HAP-1 (cell line): Measurements from ENCODE around the gene RIPK4.

Source experiments
- DNase-seq, 2 experiments: peaks; one replicate each; pipeline ENCODE4 v3.0.0-alpha.2; 2016 to 2020; ENCODE audit warnings: low spot score in 2 of 2
- H3K27me3 ChIP-seq: fragments of 250-450 bp; sonication (Bioruptor Pico); 2 replicates; pipeline ENCODE4 v1.5.1; 2020; ENCODE audit warnings: low read depth, mild to moderate bottlenecking, moderate library complexity
- H3K36me3 ChIP-seq: fragments of 250-450 bp; sonication (Bioruptor Pico); replicated peaks from 2 replicates; pipeline ENCODE4 v1.5.1; 2020; ENCODE audit warnings: mild to moderate bottlenecking
- H3K4me1 ChIP-seq: fragments of 250-450 bp; sonication (Bioruptor Pico); 2 replicates; pipeline ENCODE4 v1.5.1; 2020; ENCODE audit warnings: mild to moderate bottlenecking
- H3K4me3 ChIP-seq: fragments of 250-450 bp; sonication (Bioruptor Pico); 2 replicates; pipeline ENCODE4 v1.5.1; 2020; ENCODE audit warnings: mild to moderate bottlenecking, moderate library complexity
- H3K9me3 ChIP-seq: fragments of 250-450 bp; sonication (Bioruptor Pico); 2 replicates; pipeline ENCODE4 v1.5.1; 2020; ENCODE audit warnings: mild to moderate bottlenecking, moderate library complexity
- in situ Hi-C: fragments of 300-500 bp; cut with MboI; formaldehyde crosslinking; loops from 3 replicates; pipeline ENCODE4 v1.14.3; 2020; ENCODE audit warnings: low sequenced_read_pairs, inconsistent platforms, mixed read lengths

The RIPK4 gene

GRCh38 chr21:41783476-41784180 is 16.8 kb upstream of the RIPK4 start:
- Histone ChIP-seq H3K4me3 (no peak overlapping the region), H3K27me3 (peaks cover 13% of the 10 kb centered on the region; the same call in 1 of the 2 replicates), H3K4me1 (0 out of 2 replicates have a peak, but pooled peaks cover 6% of the 10 kb centered on the region), H3K9me3 (no peaks in the 10 kb centered on the region), H3K36me3 (no peaks in the 10 kb centered on the region)
- DNase-seq = peak; percentile 17 to 76
- in situ Hi-C loops = no loop called here

GRCh38 chr21:41781050-41781410 is 14.2 kb upstream of the RIPK4 start:
- peaks cover 13% of the 10 kb centered on the region; the same call in 1 of the 2 replicates for H3K27me3 ChIP-seq
- H3K4me1 ChIP-seq = 0 out of 2 replicates have a peak, but pooled peaks cover 6% of the 10 kb centered on the region
- no peak overlapping the region for H3K4me3 ChIP-seq
- in situ Hi-C loops = no loop called here
- H3K36me3 ChIP-seq = no peaks in the 10 kb centered on the region
- no peaks in the 10 kb centered on the region for H3K9me3 ChIP-seq
- DNase-seq = no peak

GRCh38 chr21:41780337-41781049 is 13.6 kb upstream of the RIPK4 start:
- DNase-seq = no peak
- H3K27me3 ChIP-seq = peaks cover 16% of the 10 kb centered on the region
- in situ Hi-C loops = no loop called here

GRCh38 chr21:41779659-41780058 is 12.8 kb upstream of the RIPK4 start:
- Histone ChIP-seq H3K27me3 (peaks cover 24% of the 10 kb centered on the region), H3K4me1 (0 out of 2 replicates have a peak, but pooled peaks cover 6% of the 10 kb centered on the region), H3K9me3 (no peaks in the 10 kb centered on the region), H3K4me3 (no peak overlapping the region), H3K36me3 (no peaks in the 10 kb centered on the region)
- no peak for DNase-seq
- in situ Hi-C loops = no loop called here

More at GRCh38 chr21:41780337-41781049, 13.6 kb upstream of the RIPK4 start:
- no peaks in the 10 kb centered on the region for H3K36me3 ChIP-seq
- H3K4me1 ChIP-seq = 0 out of 2 replicates have a peak, but pooled peaks cover 6% of the 10 kb centered on the region
- H3K9me3 ChIP-seq = no peaks in the 10 kb centered on the region
- H3K4me3 ChIP-seq = no peak overlapping the region

GRCh38 chr21:41778930-41779600 is 12.2 kb upstream of the RIPK4 start:
- in situ Hi-C loops = no loop called here
- Histone ChIP-seq H3K27me3 (peaks cover 28% of the 10 kb centered on the region), H3K4me3 (no peak overlapping the region), H3K4me1 (0 out of 2 replicates have a peak, but pooled peaks cover 6% of the 10 kb centered on the region), H3K36me3 (no peaks in the 10 kb centered on the region), H3K9me3 (no peaks in the 10 kb centered on the region)
- no peak for DNase-seq

- Histone ChIP-seq H3K9me3 (no peaks in the 10 kb centered on the region), H3K4me3 (no peak overlapping the region), H3K27me3 (peaks cover 36% of the 10 kb centered on the region), H3K4me1 (0 out of 2 replicates have a peak, but pooled peaks cover under 1% of the 10 kb centered on the region), H3K36me3 (no peaks in the 10 kb centered on the region)
- peak; percentile 57 to 88 for DNase-seq
- in situ Hi-C loops = no loop called here
Measured at GRCh38 chr21:41777951-41778815, 11.3 kb upstream of the RIPK4 start.

GRCh38 chr21:41776778-41777177 is 9.9 kb upstream of the RIPK4 start:
- no peak overlapping the region for H3K4me3 ChIP-seq
- H3K36me3 ChIP-seq = no peaks in the 10 kb centered on the region
- H3K9me3 ChIP-seq = no peaks in the 10 kb centered on the region
- no peaks in the 10 kb centered on the region for H3K4me1 ChIP-seq
- H3K27me3 ChIP-seq = peaks cover 43% of the 10 kb centered on the region
- in situ Hi-C loops = no loop called here
- DNase-seq = no peak

DNA sequence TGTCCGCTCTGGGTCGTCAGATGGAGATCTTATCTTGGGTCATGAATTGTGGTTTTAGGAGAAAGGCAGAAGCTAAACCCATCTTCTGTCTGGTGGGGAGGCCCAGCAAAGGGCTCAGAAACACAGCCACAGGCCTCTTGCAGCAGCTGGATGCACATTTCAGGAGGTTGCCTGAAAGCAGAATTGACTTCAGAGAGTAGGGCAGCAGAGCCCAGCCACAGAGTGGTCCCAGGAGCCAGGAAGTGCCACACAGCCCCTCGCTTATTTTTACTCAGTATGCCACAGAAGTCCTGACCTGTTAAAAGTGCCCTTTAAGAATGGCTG is 8.3 kb upstream of the RIPK4 start:
- no peaks in the 10 kb centered on the region for H3K36me3 ChIP-seq
- no peaks in the 10 kb centered on the region for H3K4me1 ChIP-seq
- DNase-seq = no peak
- in situ Hi-C loops = no loop called here
- no peaks in the 10 kb centered on the region for H3K9me3 ChIP-seq
- H3K4me3 ChIP-seq = no peak overlapping the region
- peaks cover 37% of the 10 kb centered on the region for H3K27me3 ChIP-seq

- Histone ChIP-seq H3K4me1 (no peaks in the 10 kb centered on the region), H3K36me3 (no peaks in the 10 kb centered on the region), H3K27me3 (peaks cover 32% of the 10 kb centered on the region), H3K4me3 (no peak overlapping the region), H3K9me3 (no peaks in the 10 kb centered on the region)
- DNase-seq = no peak
- in situ Hi-C loops = no loop called here
Measured at GRCh38 chr21:41774467-41775148, 7.8 kb upstream of the RIPK4 start.

DNA sequence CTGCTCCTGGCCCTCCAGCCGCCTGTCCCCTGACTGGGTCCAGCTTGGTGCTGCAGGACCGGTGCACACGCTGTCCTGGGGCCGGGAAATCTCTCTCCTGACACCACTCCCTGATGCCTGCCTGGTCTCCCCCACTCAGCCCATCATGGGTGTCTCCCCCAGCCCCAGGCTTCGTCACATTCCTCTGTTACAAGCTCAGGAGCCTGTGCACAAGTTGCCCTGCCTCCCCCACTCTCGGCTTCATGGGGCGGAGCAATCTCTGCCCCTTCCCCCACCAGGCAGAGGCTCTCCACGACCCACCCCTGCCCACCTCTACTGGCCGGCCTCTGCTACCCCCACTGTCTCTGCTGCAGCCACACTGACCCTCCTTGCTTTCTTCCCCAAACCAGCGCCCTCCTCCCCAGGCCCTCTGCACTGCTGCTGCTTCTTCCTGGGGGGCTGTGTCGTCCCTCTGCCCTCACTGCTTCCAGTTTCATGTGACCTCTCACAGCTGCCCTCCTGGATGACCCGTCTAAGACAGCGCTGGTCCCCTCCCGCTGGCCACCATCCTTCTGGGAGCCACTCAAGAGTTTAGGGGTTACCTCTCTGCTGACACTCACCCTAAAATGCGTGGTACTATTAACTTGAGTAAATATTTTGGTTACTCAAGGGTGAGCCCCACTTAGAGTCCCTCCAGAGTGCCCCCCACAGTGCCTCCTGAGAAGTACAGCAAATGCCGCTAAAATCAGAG is 5.7 kb upstream of the RIPK4 start:
- peaks cover 46% of the 10 kb centered on the region for H3K27me3 ChIP-seq

GRCh38 chr21:41771625-41771945 is 4.7 kb upstream of the RIPK4 start:
- peaks cover 49% of the 10 kb centered on the region for H3K27me3 ChIP-seq

More for the DNA sequence above, 5.7 kb upstream of the RIPK4 start:
- Histone ChIP-seq H3K4me1 (no peaks in the 10 kb centered on the region), H3K36me3 (no peaks in the 10 kb centered on the region), H3K9me3 (no peaks in the 10 kb centered on the region), H3K4me3 (no peak overlapping the region)
- no peak for DNase-seq
- in situ Hi-C loops = no loop called here

GRCh38 chr21:41770901-41771624 is 4.2 kb upstream of the RIPK4 start:
- no peaks in the 10 kb centered on the region for H3K36me3 ChIP-seq
- no peak overlapping the region for H3K4me3 ChIP-seq
- no peaks in the 10 kb centered on the region for H3K9me3 ChIP-seq
- H3K27me3 ChIP-seq = peaks cover 49% of the 10 kb centered on the region
- in situ Hi-C loops = no loop called here
- no peak for DNase-seq
- no peaks in the 10 kb centered on the region for H3K4me1 ChIP-seq

More at GRCh38 chr21:41771625-41771945, 4.7 kb upstream of the RIPK4 start:
- Histone ChIP-seq H3K4me1 (no peaks in the 10 kb centered on the region), H3K9me3 (no peaks in the 10 kb centered on the region), H3K4me3 (no peak overlapping the region), H3K36me3 (no peaks in the 10 kb centered on the region)
- no peak for DNase-seq
- in situ Hi-C loops = no loop called here
